Loucy (cell line): ENCODE measurements around the gene FOXG1.

Source experiments
- H2AFZ ChIP-seq: fragments of 200-600 bp; sonication (generic); 2 replicates; pipeline ENCODE4 v1.6.0; 2016; ENCODE audit warnings: antibody characterized with exemption, mild to moderate bottlenecking, low read length, moderate library complexity
- H3F3A ChIP-seq: fragments of 200-600 bp; 2 replicates; pipeline ENCODE4 v1.6.0; 2016; ENCODE audit warnings: antibody characterized with exemption, low read depth, mild to moderate bottlenecking
- H3K27me3 ChIP-seq: fragments of 200-600 bp; sonication (generic); 2 replicates; pipeline ENCODE4 v1.6.1; 2014; ENCODE audit warnings: low read length, mild to moderate bottlenecking; ENCODE audit not compliant: insufficient read depth, poor library complexity, severe bottlenecking
- H3K36me3 ChIP-seq: fragments of 200-600 bp; sonication (generic); 2 replicates; pipeline ENCODE4 v1.6.1; 2016; ENCODE audit warnings: low read length; ENCODE audit not compliant: insufficient read depth
- H3K4me1 ChIP-seq: fragments of 200-600 bp; sonication (generic); 2 replicates; pipeline ENCODE4 v1.5.1; 2014; ENCODE audit warnings: low read length, mild to moderate bottlenecking; ENCODE audit not compliant: insufficient read depth, poor library complexity, severe bottlenecking
- H3K4me2 ChIP-seq: fragments of 200-600 bp; sonication (generic); 2 replicates; pipeline ENCODE4 v1.6.0; 2014; ENCODE audit warnings: antibody characterized with exemption, low read length, low read depth, mild to moderate bottlenecking; ENCODE audit not compliant: poor library complexity, severe bottlenecking
- H3K4me3 ChIP-seq: fragments of 200-600 bp; sonication (generic); 2 replicates; pipeline ENCODE4 v1.5.1; 2014; ENCODE audit warnings: low read length, mild to moderate bottlenecking, mixed read lengths; ENCODE audit not compliant: poor library complexity, severe bottlenecking
- H3K79me2 ChIP-seq: fragments of 200-600 bp; sonication (generic); 2 replicates; pipeline ENCODE4 v1.6.1; 2014; ENCODE audit warnings: low read length; ENCODE audit not compliant: insufficient read depth
- H3K9ac ChIP-seq: fragments of 200-600 bp; sonication (generic); 2 replicates; pipeline ENCODE4 v1.6.0; 2014; ENCODE audit warnings: mild to moderate bottlenecking, low read depth, low read length, moderate library complexity; ENCODE audit not compliant: poor library complexity, severe bottlenecking
- H3K9me2 ChIP-seq: fragments of 200-600 bp; sonication (generic); replicated peaks from 2 replicates; pipeline ENCODE4 v1.6.1; 2016; ENCODE audit warnings: low read depth, low read length, mixed read lengths
- H3K9me3 ChIP-seq: fragments of 200-600 bp; sonication (generic); 2 replicates; pipeline ENCODE4 v1.6.1; 2014; ENCODE audit warnings: mild to moderate bottlenecking, antibody characterized with exemption, low read length, low read depth; ENCODE audit not compliant: insufficient read depth
- H4K20me1 ChIP-seq: fragments of 200-600 bp; sonication (generic); 2 replicates; pipeline ENCODE4 v1.6.0; 2014; ENCODE audit warnings: antibody characterized with exemption, low read length, mild to moderate bottlenecking; ENCODE audit not compliant: insufficient read depth, poor library complexity, severe bottlenecking
- EZH2phosphoT487 ChIP-seq: fragments of 200-600 bp; IDR thresholded peaks from 2 replicates; pipeline ENCODE4 v1.6.1; 2018; ENCODE audit warnings: antibody characterized with exemption, mild to moderate bottlenecking, moderate library complexity, borderline replicate concordance
- TF ChIP-seq, protein P1 (sequence below): fragments of 200-600 bp; sonication (generic); conservative IDR thresholded peaks from 2 replicates; pipeline ENCODE4 v1.5.1; 2014; ENCODE audit warnings: mild to moderate bottlenecking, antibody characterized with exemption, low read length

The FOXG1 gene

GRCh38 chr14:28771168-28771567, 4.6 kb downstream of the FOXG1 start:
- Histone ChIP-seq H3K79me2 (no peaks in the 10 kb centered on the region), H4K20me1 (no peaks in the 10 kb centered on the region), H3F3A (no peaks in the 10 kb centered on the region), H3K9ac (no peak overlapping the region), H2AFZ (no peak overlapping the region), H3K4me3 (no peak overlapping the region), H3K9me3 (no peaks in the 10 kb centered on the region), H3K4me1 (no peaks in the 10 kb centered on the region), H3K27me3 (no peaks in the 10 kb centered on the region), H3K36me3 (no peaks in the 10 kb centered on the region), H3K4me2 (no peak overlapping the region), H3K9me2 (no peaks in the 10 kb centered on the region)
- TF ChIP-seq, protein P1, sequence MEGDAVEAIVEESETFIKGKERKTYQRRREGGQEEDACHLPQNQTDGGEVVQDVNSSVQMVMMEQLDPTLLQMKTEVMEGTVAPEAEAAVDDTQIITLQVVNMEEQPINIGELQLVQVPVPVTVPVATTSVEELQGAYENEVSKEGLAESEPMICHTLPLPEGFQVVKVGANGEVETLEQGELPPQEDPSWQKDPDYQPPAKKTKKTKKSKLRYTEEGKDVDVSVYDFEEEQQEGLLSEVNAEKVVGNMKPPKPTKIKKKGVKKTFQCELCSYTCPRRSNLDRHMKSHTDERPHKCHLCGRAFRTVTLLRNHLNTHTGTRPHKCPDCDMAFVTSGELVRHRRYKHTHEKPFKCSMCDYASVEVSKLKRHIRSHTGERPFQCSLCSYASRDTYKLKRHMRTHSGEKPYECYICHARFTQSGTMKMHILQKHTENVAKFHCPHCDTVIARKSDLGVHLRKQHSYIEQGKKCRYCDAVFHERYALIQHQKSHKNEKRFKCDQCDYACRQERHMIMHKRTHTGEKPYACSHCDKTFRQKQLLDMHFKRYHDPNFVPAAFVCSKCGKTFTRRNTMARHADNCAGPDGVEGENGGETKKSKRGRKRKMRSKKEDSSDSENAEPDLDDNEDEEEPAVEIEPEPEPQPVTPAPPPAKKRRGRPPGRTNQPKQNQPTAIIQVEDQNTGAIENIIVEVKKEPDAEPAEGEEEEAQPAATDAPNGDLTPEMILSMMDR, result no peak
- TF ChIP-seq EZH2phosphoT487, result no peak

DNA sequence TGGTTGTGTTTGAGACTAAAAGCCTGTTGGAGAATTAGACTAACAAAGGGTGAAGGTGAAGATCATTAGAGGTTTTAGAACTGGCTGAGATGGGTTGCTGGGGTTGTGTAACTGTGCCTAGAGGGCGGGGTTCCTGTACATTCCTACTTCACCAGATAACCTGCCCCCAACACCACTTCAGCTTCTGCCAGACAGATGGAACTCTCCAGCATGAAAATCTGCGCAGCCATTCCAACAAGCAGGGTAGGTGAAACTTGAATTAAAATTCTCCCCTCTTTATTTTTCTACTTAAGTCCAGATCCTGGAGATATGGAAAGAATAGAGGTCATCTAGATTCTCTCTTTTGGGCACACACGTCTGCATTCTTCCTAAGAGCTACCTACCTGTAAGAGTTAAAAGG, 6.0 kb downstream of the FOXG1 start:
- Histone ChIP-seq H3K9me3 (0 out of 2 replicates have a peak, but pooled peaks cover 3% of the 10 kb centered on the region), H3K27me3 (no peaks in the 10 kb centered on the region)

GRCh38 chr14:28773176-28773575, 6.6 kb downstream of the FOXG1 start:
- Histone ChIP-seq H3F3A (no peaks in the 10 kb centered on the region), H3K4me3 (no peak overlapping the region)

More for the DNA sequence above, 6.0 kb downstream of the FOXG1 start:
- H3K79me2 ChIP-seq, result no peaks in the 10 kb centered on the region
- no peak overlapping the region for H3K9ac ChIP-seq
- H2AFZ ChIP-seq, result no peak overlapping the region
- H3K4me1 ChIP-seq, result no peaks in the 10 kb centered on the region
- H3K4me3 ChIP-seq, result no peak overlapping the region
- H3F3A ChIP-seq, result no peaks in the 10 kb centered on the region
- no peaks in the 10 kb centered on the region for H4K20me1 ChIP-seq
- H3K4me2 ChIP-seq, result no peak overlapping the region
- H3K36me3 ChIP-seq, result no peaks in the 10 kb centered on the region
- H3K9me2 ChIP-seq, result no peaks in the 10 kb centered on the region
- no peak for TF ChIP-seq EZH2phosphoT487
- TF ChIP-seq, protein P1, result no peak

More at GRCh38 chr14:28773176-28773575, 6.6 kb downstream of the FOXG1 start:
- Histone ChIP-seq H3K27me3 (no peaks in the 10 kb centered on the region), H3K9me3 (0 out of 2 replicates have a peak, but pooled peaks cover 3% of the 10 kb centered on the region), H2AFZ (no peak overlapping the region), H3K4me1 (no peaks in the 10 kb centered on the region), H3K9me2 (no peaks in the 10 kb centered on the region), H3K9ac (no peak overlapping the region), H3K36me3 (no peaks in the 10 kb centered on the region), H3K4me2 (no peak overlapping the region), H4K20me1 (no peaks in the 10 kb centered on the region), H3K79me2 (no peaks in the 10 kb centered on the region)
- no peak for TF ChIP-seq EZH2phosphoT487
- TF ChIP-seq, protein P1, result no peak
